Tibial nerve (tissue), 4 donors: ENCODE results near the gene LRFN4.

Experiments
- CTCF ChIP-seq, 5 experiments: fragments of 200-600 bp in 3 of 5; fragments of 450-650 bp in 2 of 5; sonication (generic) in 3 of 5; IDR thresholded peaks; one replicate each; pipeline ENCODE4 v1.5.1; 2016 to 2019; ENCODE audit warnings: antibody characterized with exemption in 5 of 5, mild to moderate bottlenecking in 3 of 5, moderate library complexity in 2 of 5
- EP300 ChIP-seq, 2 donors: sonication (generic); formaldehyde crosslinking; IDR thresholded peaks; one replicate each; pipeline ENCODE4 v1.6.1; 2017; ENCODE audit warnings: antibody characterized with exemption in 2 of 2, mild to moderate bottlenecking in 1 of 2
- POLR2A ChIP-seq, 2 donors: fragments of 450-650 bp; IDR thresholded peaks; one replicate each; pipeline ENCODE4 v1.6.1; 2017; ENCODE audit warnings: antibody characterized with exemption in 2 of 2, mild to moderate bottlenecking in 2 of 2, moderate library complexity in 2 of 2

DNA sequence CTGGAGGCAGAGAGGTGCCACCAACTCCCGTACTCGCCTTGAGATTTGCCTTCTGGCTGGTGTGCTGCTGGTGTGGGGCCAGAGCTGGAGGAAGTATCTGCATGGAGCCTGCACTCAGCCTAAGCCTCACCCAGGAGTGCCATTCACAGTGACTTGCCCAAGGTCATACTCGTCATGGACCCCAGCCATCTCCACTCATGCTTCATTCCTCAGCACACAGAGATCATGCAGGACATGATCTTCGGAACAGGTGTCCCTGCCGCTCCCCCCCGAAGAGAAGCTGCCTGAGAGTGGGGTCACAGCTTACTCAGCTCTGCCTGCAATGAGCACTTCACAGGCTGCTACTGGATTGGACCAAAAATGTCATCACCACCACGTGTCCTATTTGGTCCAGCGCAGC lies 52.3 kb downstream of the LRFN4 start:
- TF ChIP-seq CTCF (IDR thresholded peaks at IDR 0.05) (no peak), POLR2A (IDR thresholded peaks at IDR 0.05) (no peak), EP300 (IDR thresholded peaks at IDR 0.05) (no peak)
